Ramos (cell line): ENCODE results near the gene NDE1.
"Not testable (repeated sequence)": the region's sequence is repeated elsewhere in the genome, so short reads cannot be mapped to it uniquely, and the experiment has no call there.

Experiments
- in situ Hi-C: fragments of 300-500 bp; cut with MboI; formaldehyde crosslinking; loops from one replicate; pipeline ENCODE4 v1.14.3; 2022; ENCODE audit warnings: low sequenced_read_pairs; ENCODE audit not compliant: unreplicated experiment

NDE1 gene

DNA sequence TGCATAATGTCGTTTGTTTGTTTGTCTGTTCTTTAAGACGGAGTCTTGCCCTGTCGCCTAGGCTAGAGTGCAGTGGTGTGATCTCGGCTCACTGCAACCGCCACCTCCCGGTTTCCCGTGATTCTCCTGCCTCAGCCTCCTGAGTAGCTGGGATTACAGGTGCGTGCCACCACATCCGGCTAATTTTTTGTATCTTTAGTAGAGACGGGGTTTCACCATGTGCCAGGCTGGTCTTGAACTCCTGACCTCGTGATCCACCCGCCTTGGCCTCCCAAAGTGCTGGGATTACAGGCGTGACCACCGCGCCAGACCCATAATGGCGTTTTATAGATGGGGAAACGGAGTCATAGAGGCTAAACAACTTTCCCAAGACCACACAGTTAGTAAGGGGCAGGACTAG lies 734 bp upstream of the NDE1 start:
- in situ Hi-C loops = not testable (repeated sequence)

GRCh38 chr16:15649727-15650018 lies 372 bp upstream of the NDE1 start:
- in situ Hi-C loops = no loop called here

DNA sequence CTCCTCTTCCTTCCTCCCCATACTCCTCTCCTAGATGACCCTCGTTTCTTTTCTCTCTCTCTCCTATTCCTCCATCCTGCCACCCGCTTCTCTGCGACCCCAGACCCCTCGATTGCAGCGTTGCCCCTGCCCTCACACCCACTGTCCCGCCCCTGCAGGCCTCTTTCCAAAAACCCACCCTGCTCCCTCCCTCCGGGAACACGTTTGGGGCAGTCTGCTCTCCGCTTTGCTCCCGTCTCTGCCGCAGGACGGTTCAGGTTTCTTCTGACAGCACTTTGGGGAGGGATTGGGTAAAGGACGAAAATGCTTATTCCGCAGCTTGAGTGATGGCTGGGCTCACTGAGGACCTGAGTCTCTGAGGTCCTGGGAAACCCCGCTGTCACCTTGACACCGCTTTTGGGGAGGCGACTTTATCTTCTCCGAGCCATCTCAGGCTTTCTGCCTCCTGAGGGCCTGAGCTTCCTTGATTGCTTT lies 690 bp downstream of the NDE1 start:
- in situ Hi-C loops = no loop called here

- in situ Hi-C loops = no loop called here
These were observed 2.4 kb downstream of the NDE1 start for GRCh38 chr16:15652293-15653001.

- in situ Hi-C loops = no loop called here
These were observed 3.2 kb downstream of the NDE1 start for GRCh38 chr16:15653227-15653626.

GRCh38 chr16:15654591-15654990 lies 4.5 kb downstream of the NDE1 start:
- in situ Hi-C loops = no loop called here

- in situ Hi-C loops = not testable (repeated sequence)
These were observed 5.5 kb downstream of the NDE1 start for GRCh38 chr16:15655561-15655960.

GRCh38 chr16:15658149-15658548 lies 8.1 kb downstream of the NDE1 start:
- in situ Hi-C loops = no loop called here

DNA sequence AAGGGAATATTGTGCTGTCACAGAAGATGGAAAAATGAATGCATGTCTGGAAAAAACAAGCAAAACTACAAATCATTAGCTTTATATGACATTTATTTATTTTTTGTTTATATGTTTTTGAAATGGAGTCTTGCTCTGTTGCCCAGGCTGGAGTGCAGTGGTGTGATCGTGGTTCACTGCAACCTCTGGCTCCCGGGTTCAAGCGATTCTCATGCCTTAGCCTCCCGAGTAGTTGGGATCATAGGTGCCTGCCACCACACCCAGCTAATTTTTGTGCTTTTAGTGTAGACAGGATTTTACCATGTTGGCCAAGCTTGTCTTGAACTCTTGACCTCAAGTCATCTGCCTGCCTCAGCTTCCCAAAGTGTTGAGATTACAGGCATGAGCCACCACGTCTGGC lies 8.5 kb downstream of the NDE1 start:
- in situ Hi-C loops = no loop called here

- in situ Hi-C loops = no loop called here
These were observed 10.2 kb downstream of the NDE1 start for GRCh38 chr16:15660203-15660601.

- in situ Hi-C loops = no loop called here
These were observed 15.1 kb downstream of the NDE1 start for GRCh38 chr16:15665107-15665506.

GRCh38 chr16:15667091-15667742 lies 17.2 kb downstream of the NDE1 start:
- in situ Hi-C loops = no loop called here

DNA sequence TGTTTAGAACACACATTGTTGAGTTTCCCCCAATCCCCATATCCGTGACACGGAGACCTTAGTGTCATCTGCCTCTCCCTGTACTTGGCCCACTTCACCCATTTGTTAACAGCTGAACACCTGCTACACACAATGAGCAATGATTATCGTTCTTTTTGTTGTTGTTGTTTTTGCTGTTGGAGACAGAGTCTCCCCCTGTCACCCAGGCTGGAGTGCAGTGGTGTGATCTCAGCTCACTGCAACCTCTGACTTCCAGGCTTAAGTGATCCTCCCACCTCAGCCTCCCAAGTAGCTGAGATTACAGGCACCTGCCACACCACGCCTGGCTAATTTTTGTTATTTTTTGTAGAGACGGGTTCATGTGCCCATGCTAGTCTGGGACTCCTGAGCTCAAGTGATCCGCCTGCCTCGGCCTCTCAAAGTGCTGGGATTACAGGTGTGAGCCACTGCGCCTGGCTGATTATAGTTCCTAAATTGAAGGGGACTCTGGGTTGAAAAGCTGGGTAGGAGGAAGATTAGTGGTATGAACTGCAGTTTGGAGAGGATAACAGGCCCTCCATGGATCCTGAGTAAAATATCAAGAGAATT lies 21.6 kb downstream of the NDE1 start:
- in situ Hi-C loops = no loop called here

- in situ Hi-C loops = not testable (repeated sequence)
These were observed 22.1 kb downstream of the NDE1 start for GRCh38 chr16:15672127-15672513.

- in situ Hi-C loops = no loop called here
These were observed 22.6 kb downstream of the NDE1 start for GRCh38 chr16:15672514-15673167.

DNA sequence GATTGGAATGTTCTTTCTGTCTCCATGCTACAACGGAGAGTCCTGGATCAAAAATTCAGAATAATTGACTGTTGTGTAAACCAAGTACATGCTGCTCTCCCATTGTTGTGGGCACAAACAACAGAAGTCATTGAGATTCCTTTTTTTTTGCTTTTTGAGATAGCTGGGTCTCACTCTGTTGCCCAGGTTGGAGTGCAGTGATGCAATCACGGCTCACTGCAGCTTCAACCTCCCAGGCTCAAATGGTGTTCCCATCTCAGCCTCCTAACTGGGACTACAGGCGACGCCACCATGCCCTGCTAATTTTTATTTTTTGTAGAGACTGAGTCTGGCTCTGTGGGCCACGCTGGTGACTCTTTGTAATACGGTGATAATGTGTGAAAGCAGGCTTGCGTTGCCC lies 24.5 kb downstream of the NDE1 start:
- in situ Hi-C loops = no loop called here

GRCh38 chr16:15676506-15676905 lies 26.5 kb downstream of the NDE1 start:
- in situ Hi-C loops = no loop called here

- in situ Hi-C loops = no loop called here
These were observed 27.4 kb downstream of the NDE1 start for GRCh38 chr16:15677447-15677846.

- in situ Hi-C loops = no loop called here
These were observed 32.1 kb downstream of the NDE1 start for GRCh38 chr16:15682105-15682570.

DNA sequence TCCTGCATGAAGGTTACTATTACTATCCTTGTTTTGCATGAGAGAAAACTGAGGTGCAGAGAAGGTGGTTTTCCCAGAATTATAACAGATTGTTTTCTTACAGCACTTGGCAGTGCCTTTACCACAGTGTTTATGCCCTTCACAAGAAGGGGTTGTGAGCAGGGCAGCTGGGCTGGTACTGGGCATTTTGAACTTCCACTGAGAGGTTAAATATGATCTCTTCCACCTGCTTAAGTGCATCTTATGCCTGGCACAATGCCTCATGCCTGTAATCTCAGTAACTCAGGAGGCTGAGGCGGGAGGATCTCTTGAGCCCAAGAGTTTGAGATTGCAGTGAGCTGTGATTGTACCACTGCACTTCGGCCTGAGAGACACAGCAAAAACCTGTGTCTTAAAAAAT lies 36.2 kb downstream of the NDE1 start:
- in situ Hi-C loops = no loop called here

- in situ Hi-C loops = no loop called here
These were observed 39.2 kb downstream of the NDE1 start for GRCh38 chr16:15689290-15689689.
